HG03196 (cell line): ENCODE results near the gene OR1M1.

Source experiments
- ATAC-seq: cut with Tn5 transposase; IDR thresholded peaks from one replicate; pipeline ENCODE4 v1.9.1; 2021; ENCODE audit not compliant: unreplicated experiment

The OR1M1 gene

GRCh38 chr19:9075064-9075949, 11.6 kb upstream of the OR1M1 start:
- ATAC-seq, result no peak

- no peak for ATAC-seq
Observed at GRCh38 chr19:9076901-9077300, 10.0 kb upstream of the OR1M1 start.

GRCh38 chr19:9078651-9079050, 8.2 kb upstream of the OR1M1 start:
- ATAC-seq, result no peak

GRCh38 chr19:9107375-9107774, 20.5 kb downstream of the OR1M1 start, which contains the start of gene OR7G2:
Gene OR7G2, minus strand, starts transcription at chr19:9107475. Its CDS starts 4,232 bp downstream, at chr19:9103243.
- ATAC-seq, result no peak

GRCh38 chr19:9109959-9110358, 23.1 kb downstream of the OR1M1 start:
- ATAC-seq, result no peak

GRCh38 chr19:9115307-9115813, 28.5 kb downstream of the OR1M1 start, which contains the start of gene OR7G1:
Gene OR7G1, minus strand, starts transcription at chr19:9115763. Its CDS starts 0 bp downstream, at chr19:9115763.
- no peak for ATAC-seq

- ATAC-seq, result no peak
Observed at GRCh38 chr19:9116547-9116946, 29.7 kb downstream of the OR1M1 start.

GRCh38 chr19:9126900-9127405, 40.1 kb downstream of the OR1M1 start, which contains the start of gene OR7G3:
Gene OR7G3, minus strand, starts transcription at chr19:9126950. Its CDS starts 0 bp downstream, at chr19:9126950.
- ATAC-seq, result no peak

GRCh38 chr19:9128171-9128570, 41.3 kb downstream of the OR1M1 start:
- ATAC-seq, result no peak

GRCh38 chr19:9130965-9131364, 44.1 kb downstream of the OR1M1 start:
- no peak for ATAC-seq

- no peak for ATAC-seq
Observed at GRCh38 chr19:9132422-9132821, 45.6 kb downstream of the OR1M1 start.

- ATAC-seq, result peak; percentile 15
Observed at GRCh38 chr19:9139609-9140158, 52.8 kb downstream of the OR1M1 start.

GRCh38 chr19:9140159-9140874, 53.5 kb downstream of the OR1M1 start, which contains the start of gene ZNF317:
Gene ZNF317, plus strand, starts transcription at chr19:9140397. Its CDS starts 15,620 bp downstream, at chr19:9156017.
- ATAC-seq, result peak; percentile 97

- no peak for ATAC-seq
Observed at GRCh38 chr19:9144920-9145319, 58.1 kb downstream of the OR1M1 start.
